ENCODE data around the gene SEC61B. TPM values are rescaled to one million over a fixed set of nuclear protein-coding genes. Genes with fewer than 3 reads are reported as not detected.
A peak's percentile ranks its signal among the peaks of the same experiment; 100 is the strongest.

The SEC61B gene
- total and polyA plus RNA-seq, 10 of the 15 experiments (the other 5 are each of a cell fraction or from before 2014, with no cell fraction given), result 108 to 747 (median 301) TPM

DNA sequence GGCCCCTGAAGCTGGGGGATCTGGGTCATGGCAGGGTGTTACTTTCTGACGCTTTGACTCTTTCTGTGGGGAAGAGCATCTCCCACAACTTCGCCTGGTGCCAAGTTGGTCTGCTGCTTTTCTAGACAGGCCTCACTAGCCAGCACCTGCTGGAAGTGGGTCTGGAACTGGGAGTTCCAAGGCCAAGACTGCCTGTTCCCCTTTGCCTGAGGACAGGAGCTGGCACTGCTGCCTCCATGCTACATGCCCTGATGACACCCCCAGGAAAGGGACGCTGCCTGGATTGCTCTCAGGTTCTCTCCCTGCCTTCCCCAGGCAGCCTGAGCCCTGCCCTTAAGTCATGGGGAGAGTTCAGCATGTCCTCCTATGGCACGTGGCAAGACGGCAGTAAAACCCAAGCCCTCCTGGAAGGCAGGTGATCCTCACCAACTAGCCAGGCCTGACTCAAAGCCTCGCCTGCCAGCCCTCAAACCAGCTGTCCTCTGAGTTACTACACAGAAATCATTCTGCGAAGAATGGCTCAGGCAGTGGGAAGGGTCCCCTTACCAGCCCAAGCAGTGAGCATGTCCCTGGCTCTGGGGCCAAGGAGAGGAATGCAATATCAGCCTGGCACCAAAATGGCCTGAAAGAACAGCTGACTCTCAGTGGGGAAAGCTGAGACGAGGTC is 35.8 kb downstream of the SEC61B start (continued):
- TF ChIP-seq SIX5 (IDR thresholded peaks at IDR 0.05; ENCODE audit: low read depth, low read length, severe bottlenecking), result no peak
- TF ChIP-seq TCF3 (IDR thresholded peaks at IDR 0.05; ENCODE audit: borderline replicate concordance, insufficient read depth, low read depth, low read length), result no peak

DNA sequence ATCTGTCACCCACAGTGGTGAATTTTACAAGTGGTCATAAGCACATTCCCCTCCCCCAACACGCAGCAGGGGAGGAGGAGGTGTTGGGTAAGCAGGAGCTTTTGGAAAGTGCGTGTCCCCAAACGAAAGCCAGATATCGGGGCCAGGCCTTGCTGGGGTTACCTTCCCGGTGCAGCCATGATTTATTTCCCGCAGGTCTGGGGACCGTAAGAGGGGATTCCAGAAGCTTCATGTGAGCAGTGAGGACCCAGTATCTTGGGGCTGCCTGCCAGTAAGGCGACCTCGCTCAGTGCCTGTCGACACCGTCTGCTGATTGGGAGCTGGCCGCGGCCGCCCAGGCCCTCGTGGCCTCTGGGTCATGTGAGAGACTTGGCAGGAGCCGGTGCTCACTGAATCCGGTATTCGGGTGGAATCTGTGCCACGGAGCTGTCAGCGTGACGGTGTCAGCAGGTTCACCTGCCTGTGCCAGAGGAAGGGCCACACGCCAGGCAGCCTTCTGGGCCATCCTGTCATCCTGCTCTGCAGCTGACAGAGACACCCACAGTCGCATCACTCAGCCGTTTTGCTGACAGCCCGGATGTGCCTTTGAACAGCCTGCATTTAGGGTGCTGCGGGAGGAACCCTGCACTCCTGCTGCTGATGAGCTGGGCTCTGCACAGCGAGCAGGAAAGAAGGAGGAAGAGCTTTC is 37.3 kb downstream of the SEC61B start:
- peaks cover 30% of the 10 kb centered on the region for H3K4me1 ChIP-seq (ENCODE audit: control insufficient read depth, insufficient read depth, low read length)
- ATAC-seq (no peak), DNase-seq (ENCODE audit: low read depth, low spot score) (no peak), FAIRE-seq (no peak)
- peak overlapping the region; percentile 61 for H2AFZ ChIP-seq (ENCODE audit: control insufficient read depth, low read depth, low read length)
- H3K79me2 ChIP-seq (ENCODE audit: control insufficient read depth, insufficient read depth, low read length), result no peaks in the 10 kb centered on the region
- in situ Hi-C loops (cut with MboI) (no loop called here), intact Hi-C loops (cut with micrococcal nuclease; ENCODE audit: unreplicated experiment) (loop anchor here (10.0 kb wide), 1 partner anchor 955 kb away; no protein-coding TSS in a partner anchor)
- no peaks in the 10 kb centered on the region for H3K9me3 ChIP-seq (replicated peaks; ENCODE audit: control insufficient read depth, insufficient read depth, low read length)
- POLR2A ChIA-PET, result interaction anchor here (0.6 to 2.3 kb wide), 3 partner anchors 14 to 27 kb away, joined by 3 to 8 read pairs (median 4); no protein-coding TSS in a partner anchor
- H4K20me1 ChIP-seq (ENCODE audit: control insufficient read depth, insufficient read depth), result no peaks in the 10 kb centered on the region
- CTCF ChIA-PET, result interaction anchor here (1.1 to 4.7 kb wide), 5 partner anchors 9 to 96 kb away, joined by 3 to 55 read pairs (median 8); no protein-coding TSS in a partner anchor
- SMC1A ChIA-PET (ENCODE audit: uncharacterized antibody, unreplicated experiment), result interaction anchor here (0.5 to 5.1 kb wide), 9 partner anchors 12 to 193 kb away, joined by 3 to 43 read pairs (median 4); partner anchors contain the start of gene SEC61B
- peak overlapping the region; percentile 66 for H3K4me2 ChIP-seq (ENCODE audit: control insufficient read depth, insufficient read depth)
- H3K9ac ChIP-seq (ENCODE audit: control insufficient read depth, insufficient read depth, low read length), result peak overlapping the region; percentile 41; the same call in 1 of the 2 replicates
- BruUV-seq (replicated peaks), result no TSS peak
- H3K27me3 ChIP-seq (replicated peaks in 1 of 2; ENCODE audit: control insufficient read depth in 2 of 2, insufficient read depth in 2 of 2, low read length in 1 of 2), result no peaks in the 10 kb centered on the region
- peak overlapping the region; percentile 45 for H3K27ac ChIP-seq (ENCODE audit: control insufficient read depth, insufficient read depth)
- WGBS (ENCODE audit: insufficient coverage, insufficient replicate concordance, low lambda C conversion rate, missing lambda C conversion rate), result 21% methylated on average over 27 of the region's 27 CpGs
- no peaks in the 10 kb centered on the region for H3K36me3 ChIP-seq (ENCODE audit: control insufficient read depth in 2 of 2, insufficient read depth in 2 of 2, low read length in 1 of 2)
- RAD21 ChIA-PET (ENCODE audit: unreplicated experiment), result interaction anchor here (0.6 to 2.3 kb wide), 4 partner anchors 25 to 158 kb away, joined by 3 to 19 read pairs (median 6); no protein-coding TSS in a partner anchor
- no peak overlapping the region for H3K4me3 ChIP-seq
- no peak for TF ChIP-seq ZNF217 (IDR thresholded peaks at IDR 0.05)
- no peak for TF ChIP-seq IKZF1 (conservative IDR thresholded peaks at IDR 0.05)
- TF ChIP-seq, protein P1, sequence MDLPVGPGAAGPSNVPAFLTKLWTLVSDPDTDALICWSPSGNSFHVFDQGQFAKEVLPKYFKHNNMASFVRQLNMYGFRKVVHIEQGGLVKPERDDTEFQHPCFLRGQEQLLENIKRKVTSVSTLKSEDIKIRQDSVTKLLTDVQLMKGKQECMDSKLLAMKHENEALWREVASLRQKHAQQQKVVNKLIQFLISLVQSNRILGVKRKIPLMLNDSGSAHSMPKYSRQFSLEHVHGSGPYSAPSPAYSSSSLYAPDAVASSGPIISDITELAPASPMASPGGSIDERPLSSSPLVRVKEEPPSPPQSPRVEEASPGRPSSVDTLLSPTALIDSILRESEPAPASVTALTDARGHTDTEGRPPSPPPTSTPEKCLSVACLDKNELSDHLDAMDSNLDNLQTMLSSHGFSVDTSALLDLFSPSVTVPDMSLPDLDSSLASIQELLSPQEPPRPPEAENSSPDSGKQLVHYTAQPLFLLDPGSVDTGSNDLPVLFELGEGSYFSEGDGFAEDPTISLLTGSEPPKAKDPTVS (IDR thresholded peaks at IDR 0.05; ENCODE audit: low read depth, low read length), result no peak
- no peak for TF ChIP-seq ZZZ3 (IDR thresholded peaks at IDR 0.05; ENCODE audit: control insufficient read depth, insufficient read length, low read depth)
- TF ChIP-seq DPF2 (IDR thresholded peaks at IDR 0.05), result no peak
- TF ChIP-seq, protein P2, sequence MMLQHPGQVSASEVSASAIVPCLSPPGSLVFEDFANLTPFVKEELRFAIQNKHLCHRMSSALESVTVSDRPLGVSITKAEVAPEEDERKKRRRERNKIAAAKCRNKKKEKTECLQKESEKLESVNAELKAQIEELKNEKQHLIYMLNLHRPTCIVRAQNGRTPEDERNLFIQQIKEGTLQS (IDR thresholded peaks at IDR 0.05; ENCODE audit: borderline replicate concordance, extremely low read depth, low read depth, low read length), result no peak
- TF ChIP-seq POLR2A (IDR thresholded peaks at IDR 0.05; ENCODE audit: low read depth, low read length), result peak; percentile 85
- TF ChIP-seq ATF7 (IDR thresholded peaks at IDR 0.05; ENCODE audit: low read depth), result no peak
- TF ChIP-seq, protein P3, sequence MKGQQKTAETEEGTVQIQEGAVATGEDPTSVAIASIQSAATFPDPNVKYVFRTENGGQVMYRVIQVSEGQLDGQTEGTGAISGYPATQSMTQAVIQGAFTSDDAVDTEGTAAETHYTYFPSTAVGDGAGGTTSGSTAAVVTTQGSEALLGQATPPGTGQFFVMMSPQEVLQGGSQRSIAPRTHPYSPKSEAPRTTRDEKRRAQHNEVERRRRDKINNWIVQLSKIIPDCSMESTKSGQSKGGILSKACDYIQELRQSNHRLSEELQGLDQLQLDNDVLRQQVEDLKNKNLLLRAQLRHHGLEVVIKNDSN (IDR thresholded peaks at IDR 0.05; ENCODE audit: borderline replicate concordance, extremely low read length, insufficient read depth, low read depth, low read length), result peak; percentile 46
- no peak for TF ChIP-seq POU2F2 (IDR thresholded peaks at IDR 0.05; ENCODE audit: borderline replicate concordance, low read depth, low read length)
- TF ChIP-seq ZNF274 (IDR thresholded peaks at IDR 0.05; ENCODE audit: insufficient read depth, insufficient read length), result no peak
- no peak for TF ChIP-seq ZNF384 (IDR thresholded peaks at IDR 0.05; ENCODE audit: borderline replicate concordance, low read depth, low read length)
- TF ChIP-seq BRCA1 (IDR thresholded peaks at IDR 0.05; ENCODE audit: low read depth, low read length), result no peak
- TF ChIP-seq CHD2 (IDR thresholded peaks at IDR 0.05; ENCODE audit: borderline replicate concordance, low read depth, low read length), result no peak
- TF ChIP-seq, protein P4, sequence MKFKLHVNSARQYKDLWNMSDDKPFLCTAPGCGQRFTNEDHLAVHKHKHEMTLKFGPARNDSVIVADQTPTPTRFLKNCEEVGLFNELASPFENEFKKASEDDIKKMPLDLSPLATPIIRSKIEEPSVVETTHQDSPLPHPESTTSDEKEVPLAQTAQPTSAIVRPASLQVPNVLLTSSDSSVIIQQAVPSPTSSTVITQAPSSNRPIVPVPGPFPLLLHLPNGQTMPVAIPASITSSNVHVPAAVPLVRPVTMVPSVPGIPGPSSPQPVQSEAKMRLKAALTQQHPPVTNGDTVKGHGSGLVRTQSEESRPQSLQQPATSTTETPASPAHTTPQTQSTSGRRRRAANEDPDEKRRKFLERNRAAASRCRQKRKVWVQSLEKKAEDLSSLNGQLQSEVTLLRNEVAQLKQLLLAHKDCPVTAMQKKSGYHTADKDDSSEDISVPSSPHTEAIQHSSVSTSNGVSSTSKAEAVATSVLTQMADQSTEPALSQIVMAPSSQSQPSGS (IDR thresholded peaks at IDR 0.05; ENCODE audit: low read length), result no peak
- TF ChIP-seq EED (IDR thresholded peaks at IDR 0.05; ENCODE audit: low read depth), result peak; percentile 30; the same call in 1 of the 2 replicates

Data from GM12878 (cell line).